Fibroblast of pulmonary artery (primary cell): ENCODE results near the gene VDR.

Experiments
- DNase-seq: peaks from one replicate; pipeline ENCODE4 v3.0.0-alpha.2; 2010; ENCODE audit warnings: low read depth
- H3K4me3 ChIP-seq: replicated peaks from 2 replicates; pipeline ENCODE4 v1.5.1; 2011; ENCODE audit warnings: low read depth, mild to moderate bottlenecking, control low read depth, low read length, moderate library complexity
- TF ChIP-seq, protein P1 (sequence below): IDR thresholded peaks from 2 replicates; pipeline ENCODE4 v1.5.1; 2011; ENCODE audit warnings: mild to moderate bottlenecking, control low read depth, low read length, inconsistent platforms; ENCODE audit errors: missing control alignments

Gene VDR

DNA sequence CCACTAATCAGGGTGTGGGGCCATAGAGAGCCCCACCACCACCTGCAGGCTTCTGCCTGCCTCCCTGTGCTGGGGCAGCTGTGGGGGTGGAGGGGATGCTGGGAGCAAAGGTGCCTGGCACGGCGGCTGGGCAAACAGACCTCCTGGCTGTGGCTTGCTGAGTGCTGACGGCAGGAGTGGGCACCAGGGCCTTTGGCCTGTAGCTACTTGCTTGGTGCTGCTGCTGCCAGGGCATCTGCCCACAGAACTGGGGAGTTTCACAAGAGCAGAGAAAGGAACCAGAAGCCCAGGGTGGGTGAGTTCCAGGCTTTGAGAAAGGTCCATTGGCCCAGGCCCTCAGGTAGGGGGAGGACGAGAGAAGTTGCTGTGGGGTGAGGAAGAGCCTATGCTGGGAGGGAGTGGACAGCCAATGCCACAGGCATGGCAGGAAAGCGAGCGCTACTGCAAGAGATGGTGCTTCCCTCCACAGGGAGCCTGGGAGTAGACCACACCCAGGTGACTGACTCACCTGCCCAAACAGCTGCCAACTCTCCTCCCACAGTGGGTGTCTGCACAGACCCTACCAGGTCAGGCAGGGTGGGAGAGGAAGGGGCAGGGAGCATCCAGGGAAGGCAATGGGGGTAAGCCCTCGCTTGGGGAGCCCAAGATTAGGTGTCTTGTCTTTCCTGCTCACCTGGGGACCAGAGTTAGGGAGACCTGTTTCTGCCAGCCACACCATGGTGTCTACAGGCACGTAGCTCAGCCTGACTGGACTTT lies 46.1 kb downstream of the VDR start:
- no peak overlapping the region for H3K4me3 ChIP-seq
- no peak for DNase-seq
- TF ChIP-seq, protein P1, sequence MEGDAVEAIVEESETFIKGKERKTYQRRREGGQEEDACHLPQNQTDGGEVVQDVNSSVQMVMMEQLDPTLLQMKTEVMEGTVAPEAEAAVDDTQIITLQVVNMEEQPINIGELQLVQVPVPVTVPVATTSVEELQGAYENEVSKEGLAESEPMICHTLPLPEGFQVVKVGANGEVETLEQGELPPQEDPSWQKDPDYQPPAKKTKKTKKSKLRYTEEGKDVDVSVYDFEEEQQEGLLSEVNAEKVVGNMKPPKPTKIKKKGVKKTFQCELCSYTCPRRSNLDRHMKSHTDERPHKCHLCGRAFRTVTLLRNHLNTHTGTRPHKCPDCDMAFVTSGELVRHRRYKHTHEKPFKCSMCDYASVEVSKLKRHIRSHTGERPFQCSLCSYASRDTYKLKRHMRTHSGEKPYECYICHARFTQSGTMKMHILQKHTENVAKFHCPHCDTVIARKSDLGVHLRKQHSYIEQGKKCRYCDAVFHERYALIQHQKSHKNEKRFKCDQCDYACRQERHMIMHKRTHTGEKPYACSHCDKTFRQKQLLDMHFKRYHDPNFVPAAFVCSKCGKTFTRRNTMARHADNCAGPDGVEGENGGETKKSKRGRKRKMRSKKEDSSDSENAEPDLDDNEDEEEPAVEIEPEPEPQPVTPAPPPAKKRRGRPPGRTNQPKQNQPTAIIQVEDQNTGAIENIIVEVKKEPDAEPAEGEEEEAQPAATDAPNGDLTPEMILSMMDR: no peak

DNA sequence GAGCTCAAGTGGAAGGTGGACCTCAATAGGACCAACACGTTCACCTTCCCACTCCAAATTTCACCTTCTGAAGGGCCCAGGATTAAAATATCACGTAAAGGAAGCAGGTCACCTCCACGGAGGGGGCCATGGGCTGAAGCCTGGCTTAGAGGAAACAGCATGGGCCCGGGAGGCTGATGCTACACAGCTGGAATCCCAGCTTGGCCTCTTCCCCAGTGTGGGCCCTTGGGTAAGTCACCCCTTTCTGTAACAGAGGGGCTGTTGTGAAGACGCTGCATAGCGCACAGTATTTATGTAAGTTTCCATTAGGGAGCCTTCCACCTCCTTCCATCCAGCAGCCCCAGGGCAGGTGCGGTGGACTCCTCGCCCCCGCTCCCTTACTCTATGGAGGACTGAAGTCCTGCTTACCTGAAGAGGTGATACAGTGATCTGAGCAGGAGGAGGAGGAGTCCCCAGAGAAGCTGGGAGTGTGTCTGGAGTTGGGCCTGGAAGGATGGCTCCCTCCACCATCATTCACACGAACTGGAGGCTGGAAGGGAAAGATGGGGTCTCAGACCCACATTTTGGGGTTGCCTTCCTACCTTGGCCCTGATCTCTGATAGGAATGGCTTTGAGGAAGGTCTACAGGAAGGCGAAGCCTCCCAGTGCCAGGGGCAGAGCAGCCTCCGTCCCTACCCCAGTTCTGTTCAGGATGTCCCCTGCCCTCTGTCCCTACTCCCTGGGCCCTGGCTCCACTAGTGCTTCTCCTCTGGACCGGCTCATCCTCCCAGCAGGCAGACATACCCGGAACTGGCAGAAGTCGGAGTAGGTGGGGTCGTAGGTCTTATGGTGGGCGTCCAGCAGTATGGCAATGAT lies 47.8 kb downstream of the VDR start:
- no peak for DNase-seq
- no peak overlapping the region for H3K4me3 ChIP-seq
- TF ChIP-seq, protein P1: no peak

DNA sequence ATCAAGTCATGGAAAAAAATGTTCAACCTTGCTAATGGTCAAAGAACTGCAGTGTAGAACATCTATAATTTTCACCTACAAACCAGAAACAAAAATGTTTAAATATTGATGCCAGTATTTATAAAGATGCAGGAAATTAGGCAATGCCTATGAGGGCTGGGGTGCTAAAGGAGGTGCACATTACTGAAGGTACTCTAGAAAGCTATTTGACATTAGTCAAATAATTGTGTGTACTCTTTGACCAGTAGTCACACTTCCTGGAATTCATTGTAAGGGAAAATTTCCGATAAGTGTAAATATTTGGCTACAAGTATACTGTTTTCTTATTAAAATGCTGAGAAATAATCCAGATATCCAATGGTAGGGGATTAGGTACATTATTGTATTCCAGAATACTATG lies 48.7 kb downstream of the VDR start:
- no peak overlapping the region for H3K4me3 ChIP-seq
- no peak for DNase-seq

DNA sequence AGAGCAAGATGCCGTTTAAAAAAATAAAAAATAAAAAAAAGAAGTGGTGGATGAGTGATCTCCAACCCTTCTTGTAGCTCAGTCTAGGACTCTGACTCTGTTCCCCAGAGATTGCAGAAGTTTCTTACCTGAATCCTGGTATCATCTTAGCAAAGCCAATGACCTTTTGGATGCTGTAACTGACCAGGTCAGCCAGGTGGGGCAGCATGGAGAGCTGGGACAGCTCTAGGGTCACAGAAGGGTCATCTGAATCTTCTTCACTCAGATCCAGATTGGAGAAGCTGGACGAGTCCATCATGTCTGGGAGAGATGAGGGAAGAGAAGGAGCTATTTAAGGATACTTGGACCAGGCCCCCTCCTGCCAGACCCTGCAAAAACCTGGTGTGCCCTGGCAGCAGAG lies 49.3 kb downstream of the VDR start:
- TF ChIP-seq, protein P1: no peak
- H3K4me3 ChIP-seq: no peak overlapping the region
- DNase-seq: no peak

More for the DNA sequence above, 48.7 kb downstream of the VDR start:
- TF ChIP-seq, protein P1: no peak

DNA sequence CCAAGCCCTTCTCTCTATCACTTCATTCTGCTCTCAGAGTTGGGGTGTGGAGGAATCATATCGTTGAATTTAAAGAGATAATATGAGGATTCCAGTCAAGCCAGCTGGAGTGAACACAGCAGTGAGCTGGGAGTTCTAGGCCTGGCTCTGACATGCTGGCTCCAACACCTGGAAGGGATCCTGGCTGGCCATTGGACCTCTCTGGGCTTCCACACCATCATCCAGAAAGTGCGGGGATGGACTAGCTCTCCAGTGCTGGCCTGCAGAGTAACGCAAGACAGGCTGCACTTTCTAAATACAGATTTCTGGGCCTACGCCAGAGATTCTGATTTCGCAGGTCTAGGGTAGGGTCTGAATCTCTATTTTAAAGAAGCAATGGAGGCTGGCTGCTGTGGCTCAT lies 50.3 kb downstream of the VDR start:
- no peak for DNase-seq
- TF ChIP-seq, protein P1: no peak
- H3K4me3 ChIP-seq: no peak overlapping the region

DNA sequence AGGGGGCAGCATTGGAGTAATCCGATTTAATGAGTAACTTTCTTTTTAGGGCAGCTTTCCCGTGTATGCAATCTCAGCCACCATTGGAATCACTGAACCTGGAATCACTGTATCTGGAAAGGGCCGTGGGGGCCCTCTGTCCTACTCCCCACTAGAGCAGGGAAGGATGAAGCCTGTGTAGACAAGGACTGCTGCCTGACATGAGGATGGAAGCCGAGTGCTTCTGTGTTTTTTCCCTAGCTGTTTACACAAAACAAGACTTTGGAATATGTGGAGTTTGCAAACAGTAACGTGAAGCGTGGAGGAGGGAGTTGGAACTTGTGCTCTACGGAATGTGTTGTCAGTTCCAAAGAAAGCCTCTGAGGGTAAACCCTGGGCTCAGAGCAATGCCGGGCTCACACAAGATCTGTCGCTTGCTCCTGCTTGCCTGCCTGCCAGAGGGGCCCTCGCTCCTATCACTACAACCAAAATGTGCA lies 52.7 kb downstream of the VDR start:
- DNase-seq: no peak
- no peak overlapping the region for H3K4me3 ChIP-seq
- TF ChIP-seq, protein P1: no peak
